ENCODE measurements around the gene IL20RB. TPM values are rescaled to one million over a fixed set of nuclear protein-coding genes. Genes with fewer than 3 reads are reported as not detected.

Gene IL20RB
- 2.8 TPM for total RNA-seq
- under 1 TPM in 3 of 4 donors, not detected in 1; 0.23 to 0.61 (median 0.42) TPM for polyA plus RNA-seq

- Histone ChIP-seq H3K27ac (ENCODE audit: insufficient read depth, low read length, poor library complexity, severe bottlenecking) (no peak within 1 kb of the TSS), H3K27me3 (ENCODE audit: control insufficient read depth, insufficient read depth, low read length) (no peaks in the 10 kb centered on the region), H3K36me3 (ENCODE audit: control insufficient read depth, insufficient read depth, low read length) (no peaks in the 10 kb centered on the region), H3K4me3 (ENCODE audit: low read depth, low read length) (no peak within 1 kb of the TSS), H3K9me3 (ENCODE audit: control insufficient read depth in 2 of 2, low read length in 2 of 2) (no peaks in the 10 kb centered on the region), H3K4me1 (ENCODE audit: control insufficient read depth, insufficient read depth, low read length, poor library complexity, severe bottlenecking) (no peaks in the 10 kb centered on the region)
- Mint-ChIP-seq H3K27me3 (no peaks in the 10 kb centered on the region), H3K4me1 (peaks cover 4 to 24% (median 21%) of the 10 kb centered on the region in 4 donors), H3K4me3 (no peak within 1 kb of the TSS), H3K36me3 (peaks cover 6% of the 10 kb centered on the region), H3K9me3 (peaks cover 0 to 1% (median 0%) of the 10 kb centered on the region in 7 donors), H3K27ac (peak within 1 kb of the TSS in 1 of 3 donors; percentile 15)
- no peak for ATAC-seq (ENCODE audit: low read depth in 2 of 2)
- DNase-seq: no peak
These were observed at the start of gene IL20RB for GRCh38 chr3:136957751-136958288. IL20RB (plus strand) TSS chr3:136957983; CDS start chr3:136958114, 131 bp downstream.

GRCh38 chr3:136908297-136908696 is 49.5 kb upstream of the IL20RB start:
- Mint-ChIP-seq H3K9me3 (peaks cover 0 to 7% (median 4%) of the 10 kb centered on the region in 7 donors), H3K36me3 (peaks cover 27% of the 10 kb centered on the region), H3K4me3 (no peak overlapping the region), H3K27me3 (no peaks in the 10 kb centered on the region), H3K4me1 (peaks cover 36 to 83% (median 68%) of the 10 kb centered on the region in 4 donors), H3K27ac (peak overlapping the region; percentile 28 to 87 (median 64))
- DNase-seq (no peak), ATAC-seq (ENCODE audit: low read depth in 2 of 2) (no peak)
- peaks cover 9 to 12% of the 10 kb centered on the region in 2 experiments for H3K9me3 ChIP-seq (ENCODE audit: control insufficient read depth in 2 of 2, low read length in 2 of 2)
- H3K27ac ChIP-seq (ENCODE audit: insufficient read depth, low read length, poor library complexity, severe bottlenecking): peak overlapping the region; percentile 58
- H3K27me3 ChIP-seq (ENCODE audit: control insufficient read depth, insufficient read depth, low read length): no peaks in the 10 kb centered on the region
- peaks cover 60% of the 10 kb centered on the region for H3K4me1 ChIP-seq (ENCODE audit: control insufficient read depth, insufficient read depth, low read length, poor library complexity, severe bottlenecking)
- peaks cover 5% of the 10 kb centered on the region for H3K36me3 ChIP-seq (ENCODE audit: control insufficient read depth, insufficient read depth, low read length)
- no peak overlapping the region for H3K4me3 ChIP-seq (ENCODE audit: low read depth, low read length)

DNA sequence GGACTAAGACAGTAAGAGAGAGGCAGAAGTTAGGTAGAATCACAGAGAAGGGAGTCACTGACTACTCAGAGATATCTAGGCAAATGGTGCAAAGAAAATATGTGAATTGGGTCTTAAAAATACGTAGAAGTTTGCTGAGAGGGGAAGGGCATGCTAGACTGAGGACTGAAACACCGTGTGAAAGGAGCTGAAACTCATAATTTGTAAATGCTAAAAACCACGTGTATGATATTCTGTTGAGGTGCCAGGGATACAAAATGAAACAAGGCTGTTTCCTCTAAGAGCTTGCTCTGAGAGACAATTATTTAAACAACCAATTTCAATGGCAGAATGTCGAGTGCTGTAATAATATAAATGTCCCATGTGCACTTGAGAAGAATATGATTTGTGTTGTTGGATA is 48.6 kb upstream of the IL20RB start:
- Mint-ChIP-seq H3K4me3 (peak overlapping the region; percentile 0 to 68 (median 20)), H3K9me3 (peaks cover 0 to 4% (median 3%) of the 10 kb centered on the region in 7 donors), H3K36me3 (peaks cover 23% of the 10 kb centered on the region), H3K4me1 (peaks cover 34 to 87% (median 73%) of the 10 kb centered on the region in 4 donors), H3K27ac (peak overlapping the region; percentile 64 to 96 (median 87)), H3K27me3 (no peaks in the 10 kb centered on the region)
- Histone ChIP-seq H3K36me3 (ENCODE audit: control insufficient read depth, insufficient read depth, low read length) (peaks cover 5% of the 10 kb centered on the region), H3K4me1 (ENCODE audit: control insufficient read depth, insufficient read depth, low read length, poor library complexity, severe bottlenecking) (peaks cover 61% of the 10 kb centered on the region), H3K4me3 (ENCODE audit: low read depth, low read length) (peak overlapping the region; percentile 51), H3K27me3 (ENCODE audit: control insufficient read depth, insufficient read depth, low read length) (no peaks in the 10 kb centered on the region), H3K27ac (ENCODE audit: insufficient read depth, low read length, poor library complexity, severe bottlenecking) (peak overlapping the region; percentile 58), H3K9me3 (ENCODE audit: control insufficient read depth in 2 of 2, low read length in 2 of 2) (peaks cover 6 to 8% of the 10 kb centered on the region in 2 experiments)
- ATAC-seq (ENCODE audit: low read depth in 2 of 2) (peak in 1 of 2 donors; percentile 37), DNase-seq (no peak)

GRCh38 chr3:136910697-136911096 is 47.1 kb upstream of the IL20RB start:
- Mint-ChIP-seq H3K4me1 (peaks cover 45 to 93% (median 84%) of the 10 kb centered on the region in 4 donors), H3K27me3 (no peaks in the 10 kb centered on the region), H3K27ac (peak overlapping the region in 1 of 3 donors; percentile 3), H3K36me3 (peaks cover 23% of the 10 kb centered on the region), H3K9me3 (peaks cover 0 to 3% (median 0%) of the 10 kb centered on the region in 7 donors), H3K4me3 (peak overlapping the region in 1 of 4 donors; percentile 59)
- Histone ChIP-seq H3K36me3 (ENCODE audit: control insufficient read depth, insufficient read depth, low read length) (no peaks in the 10 kb centered on the region), H3K9me3 (ENCODE audit: control insufficient read depth in 2 of 2, low read length in 2 of 2) (peaks cover 0 to 2% of the 10 kb centered on the region in 2 experiments), H3K4me3 (ENCODE audit: low read depth, low read length) (no peak overlapping the region), H3K4me1 (ENCODE audit: control insufficient read depth, insufficient read depth, low read length, poor library complexity, severe bottlenecking) (peaks cover 56% of the 10 kb centered on the region), H3K27me3 (ENCODE audit: control insufficient read depth, insufficient read depth, low read length) (no peaks in the 10 kb centered on the region), H3K27ac (ENCODE audit: insufficient read depth, low read length, poor library complexity, severe bottlenecking) (peak overlapping the region; percentile 58)
- DNase-seq: no peak
- no peak for ATAC-seq (ENCODE audit: low read depth in 2 of 2)

- peaks cover 52 to 91% (median 81%) of the 10 kb centered on the region in 4 donors for H3K4me1 Mint-ChIP-seq
These were observed 44.6 kb upstream of the IL20RB start for GRCh38 chr3:136913168-136913567.

GRCh38 chr3:136914739-136915138 is 43.0 kb upstream of the IL20RB start:
- Histone ChIP-seq H3K9me3 (ENCODE audit: control insufficient read depth in 2 of 2, low read length in 2 of 2) (peaks cover 0 to 2% of the 10 kb centered on the region in 2 experiments), H3K27ac (ENCODE audit: insufficient read depth, low read length, poor library complexity, severe bottlenecking) (no peak overlapping the region), H3K36me3 (ENCODE audit: control insufficient read depth, insufficient read depth, low read length) (no peaks in the 10 kb centered on the region), H3K4me3 (ENCODE audit: low read depth, low read length) (no peak overlapping the region), H3K4me1 (ENCODE audit: control insufficient read depth, insufficient read depth, low read length, poor library complexity, severe bottlenecking) (peaks cover 50% of the 10 kb centered on the region), H3K27me3 (ENCODE audit: control insufficient read depth, insufficient read depth, low read length) (no peaks in the 10 kb centered on the region)
- peaks cover 60 to 92% (median 79%) of the 10 kb centered on the region in 4 donors for H3K4me1 Mint-ChIP-seq
- ATAC-seq (ENCODE audit: low read depth in 2 of 2): no peak
- H3K27me3 Mint-ChIP-seq: no peaks in the 10 kb centered on the region
- H3K27ac Mint-ChIP-seq: peak overlapping the region in 2 of 3 donors; percentile 13 to 22
- peak overlapping the region in 1 of 4 donors; percentile 1 for H3K4me3 Mint-ChIP-seq
- peaks cover 19% of the 10 kb centered on the region for H3K36me3 Mint-ChIP-seq
- H3K9me3 Mint-ChIP-seq: peaks cover 0 to 2% (median 0%) of the 10 kb centered on the region in 7 donors
- DNase-seq: no peak

More at GRCh38 chr3:136913168-136913567, 44.6 kb upstream of the IL20RB start:
- peaks cover 0 to 2% of the 10 kb centered on the region in 2 experiments for H3K9me3 ChIP-seq (ENCODE audit: control insufficient read depth in 2 of 2, low read length in 2 of 2)
- no peak overlapping the region for H3K4me3 ChIP-seq (ENCODE audit: low read depth, low read length)
- H3K4me3 Mint-ChIP-seq: peak overlapping the region in 2 of 4 donors; percentile 38 to 53
- H3K27me3 Mint-ChIP-seq: no peaks in the 10 kb centered on the region
- DNase-seq (no peak), ATAC-seq (ENCODE audit: low read depth in 2 of 2) (no peak)
- H3K4me1 ChIP-seq (ENCODE audit: control insufficient read depth, insufficient read depth, low read length, poor library complexity, severe bottlenecking): peaks cover 47% of the 10 kb centered on the region
- no peak overlapping the region for H3K27ac ChIP-seq (ENCODE audit: insufficient read depth, low read length, poor library complexity, severe bottlenecking)
- peak overlapping the region in 1 of 3 donors; percentile 6 for H3K27ac Mint-ChIP-seq
- no peaks in the 10 kb centered on the region for H3K36me3 ChIP-seq (ENCODE audit: control insufficient read depth, insufficient read depth, low read length)
- H3K36me3 Mint-ChIP-seq: peaks cover 19% of the 10 kb centered on the region
- no peaks in the 10 kb centered on the region for H3K27me3 ChIP-seq (ENCODE audit: control insufficient read depth, insufficient read depth, low read length)
- H3K9me3 Mint-ChIP-seq: peaks cover 0 to 2% (median 0%) of the 10 kb centered on the region in 7 donors

DNA sequence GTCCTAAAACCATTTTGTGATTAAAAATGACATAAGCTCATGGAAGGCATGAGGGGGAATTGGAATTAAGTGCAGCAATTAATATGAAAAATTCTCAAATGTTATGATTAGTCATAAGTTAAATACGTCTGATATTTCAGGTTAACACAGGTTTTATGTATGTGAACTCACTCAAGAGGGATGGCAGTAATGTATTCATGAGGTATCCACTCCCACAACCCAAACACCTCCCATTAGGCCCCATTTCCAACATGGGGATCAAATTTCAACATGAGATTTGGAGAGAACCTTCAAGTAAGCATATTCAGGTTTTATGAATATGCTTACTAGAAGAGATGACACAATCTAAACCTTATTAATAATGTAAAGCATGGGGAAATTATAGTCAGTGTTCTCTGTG is 41.6 kb upstream of the IL20RB start:
- H3K27me3 ChIP-seq (ENCODE audit: control insufficient read depth, insufficient read depth, low read length): no peaks in the 10 kb centered on the region
- H3K4me3 Mint-ChIP-seq: peak overlapping the region in 1 of 4 donors; percentile 28
- peaks cover 14% of the 10 kb centered on the region for H3K36me3 Mint-ChIP-seq
- no peaks in the 10 kb centered on the region for H3K36me3 ChIP-seq (ENCODE audit: control insufficient read depth, insufficient read depth, low read length)
- H3K9me3 ChIP-seq (ENCODE audit: control insufficient read depth in 2 of 2, low read length in 2 of 2): peaks cover 0 to 2% of the 10 kb centered on the region in 2 experiments
- H3K27me3 Mint-ChIP-seq: no peaks in the 10 kb centered on the region
- ATAC-seq (ENCODE audit: low read depth in 2 of 2) (no peak), DNase-seq (no peak)
- no peak overlapping the region for H3K4me3 ChIP-seq (ENCODE audit: low read depth, low read length)
- no peak overlapping the region for H3K27ac ChIP-seq (ENCODE audit: insufficient read depth, low read length, poor library complexity, severe bottlenecking)
- H3K27ac Mint-ChIP-seq: peak overlapping the region in 1 of 3 donors; percentile 73
- H3K9me3 Mint-ChIP-seq: peaks cover 0 to 2% (median 0%) of the 10 kb centered on the region in 7 donors
- peaks cover 55% of the 10 kb centered on the region for H3K4me1 ChIP-seq (ENCODE audit: control insufficient read depth, insufficient read depth, low read length, poor library complexity, severe bottlenecking)
- peaks cover 66 to 89% (median 79%) of the 10 kb centered on the region in 4 donors for H3K4me1 Mint-ChIP-seq

Data from CD4-positive, CD25-positive, alpha-beta regulatory T cell (primary cell).